H9 (cell line): ENCODE data around the gene MMP17. TPM values are rescaled to one million over a fixed set of nuclear protein-coding genes. Genes with fewer than 3 reads are reported as not detected.
A peak's percentile ranks its signal among the peaks of the same experiment; 100 is the strongest.

ENCODE experiments used
- DNase-seq: peaks from one replicate; pipeline ENCODE4 v3.0.0-alpha.2; 2017
- H2AFZ ChIP-seq: one replicate; pipeline ENCODE4 v1.6.1; 2013; ENCODE audit warnings: mild to moderate bottlenecking, low read length, control low read depth, moderate library complexity
- H2AK5ac ChIP-seq: 2 replicates; pipeline ENCODE4 v1.6.1; 2013; ENCODE audit warnings: low read length, control low read depth, mixed read lengths; ENCODE audit not compliant: insufficient read length
- H2BK120ac ChIP-seq: one replicate; pipeline ENCODE4 v1.6.1; 2013; ENCODE audit warnings: low read depth, mild to moderate bottlenecking, low read length, control low read depth, inconsistent platforms; ENCODE audit not compliant: poor library complexity, severe bottlenecking
- H2BK12ac ChIP-seq: 2 replicates; pipeline ENCODE4 v1.6.1; 2013; ENCODE audit warnings: low read length, control low read depth, mixed read lengths, low read depth; ENCODE audit not compliant: insufficient read length
- H2BK15ac ChIP-seq: 2 replicates; pipeline ENCODE4 v1.6.1; 2013; ENCODE audit warnings: low read depth, low read length, control low read depth
- H2BK20ac ChIP-seq: one replicate; pipeline ENCODE4 v1.6.1; 2013; ENCODE audit warnings: low read depth, mild to moderate bottlenecking, low read length, control low read depth, inconsistent platforms; ENCODE audit not compliant: poor library complexity, severe bottlenecking
- H2BK5ac ChIP-seq: 2 replicates; pipeline ENCODE4 v1.6.1; 2013; ENCODE audit warnings: low read length, control low read depth, mixed read lengths; ENCODE audit not compliant: insufficient read length
- H3K14ac ChIP-seq: 2 replicates; pipeline ENCODE4 v1.6.1; 2013; ENCODE audit warnings: low read length, control low read depth; ENCODE audit not compliant: insufficient read depth
- H3K18ac ChIP-seq: 2 replicates; pipeline ENCODE4 v1.6.1; 2013; ENCODE audit warnings: low read depth, mild to moderate bottlenecking, mixed read lengths, low read length, control low read depth; ENCODE audit not compliant: insufficient read length
- H3K23ac ChIP-seq: 2 replicates; pipeline ENCODE4 v1.6.1; 2013; ENCODE audit warnings: low read length, control low read depth, mixed read lengths, low read depth; ENCODE audit not compliant: insufficient read length
- H3K23me2 ChIP-seq: 2 replicates; pipeline ENCODE4 v1.6.1; 2013; ENCODE audit warnings: low read depth, mild to moderate bottlenecking, mixed read lengths, low read length, control low read depth; ENCODE audit not compliant: insufficient read length, poor library complexity, severe bottlenecking
- H3K27ac ChIP-seq: 2 replicates; pipeline ENCODE4 v1.5.1; 2013; ENCODE audit warnings: low read length, control low read depth, mixed read lengths, low read depth; ENCODE audit not compliant: insufficient read length
- H3K27me3 ChIP-seq: 2 replicates; pipeline ENCODE4 v1.6.1; 2013; ENCODE audit warnings: low read length, control low read depth, inconsistent platforms; ENCODE audit not compliant: insufficient read depth
- H3K4ac ChIP-seq: 2 replicates; pipeline ENCODE4 v1.6.1; 2013; ENCODE audit warnings: low read depth, mild to moderate bottlenecking, control low read depth, inconsistent platforms, low read length, moderate library complexity
- H3K4me1 ChIP-seq: 2 replicates; pipeline ENCODE4 v1.6.1; 2013; ENCODE audit warnings: low read length, control low read depth, inconsistent platforms; ENCODE audit not compliant: insufficient read depth
- H3K4me2 ChIP-seq: 2 replicates; pipeline ENCODE4 v1.6.1; 2013; ENCODE audit warnings: low read length, control low read depth, mixed read lengths; ENCODE audit not compliant: insufficient read length, insufficient read depth
- H3K56ac ChIP-seq: 2 replicates; pipeline ENCODE4 v1.6.1; 2013; ENCODE audit warnings: low read depth, mild to moderate bottlenecking, mixed read lengths, low read length, control low read depth; ENCODE audit not compliant: insufficient read length
- H3K79me1 ChIP-seq: 2 replicates; pipeline ENCODE4 v1.6.1; 2013; ENCODE audit warnings: low read depth, mild to moderate bottlenecking, moderate library complexity, low read length, control low read depth, inconsistent platforms; ENCODE audit not compliant: insufficient read depth, poor library complexity, severe bottlenecking
- H3K79me2 ChIP-seq: 2 replicates; pipeline ENCODE4 v1.6.1; 2013; ENCODE audit warnings: low read length, control low read depth, inconsistent platforms; ENCODE audit not compliant: insufficient read depth
- H3K9ac ChIP-seq: 2 replicates; pipeline ENCODE4 v1.6.1; 2013; ENCODE audit warnings: low read length, control low read depth, mixed read lengths; ENCODE audit not compliant: insufficient read length; ENCODE audit errors: extremely low read depth
- H3K9me3 ChIP-seq: one replicate; pipeline ENCODE4 v1.6.1; 2013; ENCODE audit warnings: low read depth, low read length, inconsistent platforms; ENCODE audit not compliant: control insufficient read depth
- H3T11ph ChIP-seq: one replicate; pipeline ENCODE4 v1.6.1; 2013; ENCODE audit warnings: mild to moderate bottlenecking, low read length, control low read depth, inconsistent platforms
- H4K20me1 ChIP-seq: one replicate; pipeline ENCODE4 v1.6.1; 2013; ENCODE audit not compliant: control insufficient read depth, insufficient read length, insufficient read depth
- H4K5ac ChIP-seq: 2 replicates; pipeline ENCODE4 v1.6.1; 2013; ENCODE audit warnings: low read depth, mild to moderate bottlenecking, mixed read lengths, low read length, control low read depth; ENCODE audit not compliant: insufficient read length
- H4K8ac ChIP-seq: replicated peaks from 2 replicates; pipeline ENCODE4 v1.6.1; 2013; ENCODE audit warnings: low read length, control low read depth, mixed read lengths, low read depth; ENCODE audit not compliant: insufficient read length
- H4K91ac ChIP-seq: 2 replicates; pipeline ENCODE4 v1.6.1; 2013; ENCODE audit warnings: low read depth, mild to moderate bottlenecking, moderate library complexity, mixed read lengths, low read length, control low read depth; ENCODE audit not compliant: insufficient read length
- H3K27ac Mint-ChIP-seq, 3 experiments: 2 replicates in 2 of 3; 3 replicates in 1 of 3; pipeline ENCODE4 v1.8.0; 2020 to 2021; ENCODE audit warnings: mixed read lengths in 3 of 3, mild to moderate bottlenecking in 1 of 3, moderate library complexity in 1 of 3
- H3K27me3 Mint-ChIP-seq: 2 replicates; pipeline ENCODE4 v1.8.0; 2021; ENCODE audit warnings: low read depth, mild to moderate bottlenecking, moderate library complexity, mixed read lengths
- H3K36me3 Mint-ChIP-seq, 3 experiments: 2 replicates in 2 of 3; 3 replicates in 1 of 3; pipeline ENCODE4 v1.8.0; 2020 to 2021; ENCODE audit warnings: low read depth in 3 of 3, mixed read lengths in 3 of 3; ENCODE audit not compliant: insufficient read depth in 1 of 3
- H3K4me1 Mint-ChIP-seq, 2 experiments: 2 replicates each; pipeline ENCODE4 v1.8.0; 2020; ENCODE audit warnings: mixed read lengths in 2 of 2
- H3K4me3 Mint-ChIP-seq, 2 experiments: 2 replicates in 1 of 2; 3 replicates in 1 of 2; pipeline ENCODE4 v1.8.0; 2020 to 2021; ENCODE audit warnings: mild to moderate bottlenecking in 2 of 2, mixed read lengths in 2 of 2, moderate library complexity in 1 of 2
- H3K9me3 Mint-ChIP-seq, 2 experiments: 2 replicates in 1 of 2; 3 replicates in 1 of 2; pipeline ENCODE4 v1.8.0; 2020; ENCODE audit warnings: mild to moderate bottlenecking in 2 of 2, mixed read lengths in 2 of 2, moderate library complexity in 1 of 2
- WGBS: extraction: QIAGEN DNeasy Blood & Tissue Kit; methylation state at CpG from one replicate; pipeline ENCODE4 v1.1.7; 2013; ENCODE audit warnings: missing lambda C conversion rate, low lambda C conversion rate, mixed read lengths; ENCODE audit not compliant: insufficient read length; ENCODE audit errors: extremely low coverage; 5-methylcytosine and 5-hydroxymethylcytosine counted together
- total RNA-seq: library from RNA; stranded (reverse); gene quantifications from 2 replicates; pipeline ENCODE4 v1.2.1, GENCODE V29; 2021
- TF ChIP-seq, protein P1 (sequence below): fragments of 200-600 bp; sonication (generic); conservative IDR thresholded peaks from 3 replicates; pipeline ENCODE4 v1.8.0; 2021; ENCODE audit warnings: antibody characterized with exemption, mild to moderate bottlenecking

Gene MMP17
- total RNA-seq, 1 experiment from 2014 or later, result 14.8 TPM

- H3K9ac ChIP-seq, result no peak overlapping the region
- no peaks in the 10 kb centered on the region; the same call in 1 of the 2 replicates for H3K4me1 ChIP-seq
- no peak overlapping the region for H4K5ac ChIP-seq
- no peaks in the 10 kb centered on the region for H3K79me1 ChIP-seq
- H2BK15ac ChIP-seq, result no peak overlapping the region
- H3K56ac ChIP-seq, result no peak overlapping the region
- TF ChIP-seq, protein P1, sequence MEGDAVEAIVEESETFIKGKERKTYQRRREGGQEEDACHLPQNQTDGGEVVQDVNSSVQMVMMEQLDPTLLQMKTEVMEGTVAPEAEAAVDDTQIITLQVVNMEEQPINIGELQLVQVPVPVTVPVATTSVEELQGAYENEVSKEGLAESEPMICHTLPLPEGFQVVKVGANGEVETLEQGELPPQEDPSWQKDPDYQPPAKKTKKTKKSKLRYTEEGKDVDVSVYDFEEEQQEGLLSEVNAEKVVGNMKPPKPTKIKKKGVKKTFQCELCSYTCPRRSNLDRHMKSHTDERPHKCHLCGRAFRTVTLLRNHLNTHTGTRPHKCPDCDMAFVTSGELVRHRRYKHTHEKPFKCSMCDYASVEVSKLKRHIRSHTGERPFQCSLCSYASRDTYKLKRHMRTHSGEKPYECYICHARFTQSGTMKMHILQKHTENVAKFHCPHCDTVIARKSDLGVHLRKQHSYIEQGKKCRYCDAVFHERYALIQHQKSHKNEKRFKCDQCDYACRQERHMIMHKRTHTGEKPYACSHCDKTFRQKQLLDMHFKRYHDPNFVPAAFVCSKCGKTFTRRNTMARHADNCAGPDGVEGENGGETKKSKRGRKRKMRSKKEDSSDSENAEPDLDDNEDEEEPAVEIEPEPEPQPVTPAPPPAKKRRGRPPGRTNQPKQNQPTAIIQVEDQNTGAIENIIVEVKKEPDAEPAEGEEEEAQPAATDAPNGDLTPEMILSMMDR, result peak; percentile 20; the same call in 1 of the 3 replicates
- H4K91ac ChIP-seq, result no peak overlapping the region
- Mint-ChIP-seq H3K9me3 (peaks cover 20 to 21% of the 10 kb centered on the region in 2 experiments), H3K27ac (no peak overlapping the region), H3K4me3 (no peak overlapping the region), H3K27me3 (peaks cover 4% of the 10 kb centered on the region), H3K36me3 (peaks cover 3 to 8% (median 6%) of the 10 kb centered on the region in 3 experiments; a peak in 4 of 7 replicates), H3K4me1 (peaks cover 33 to 41% of the 10 kb centered on the region in 2 experiments)
- H2BK20ac ChIP-seq, result no peak overlapping the region
- H3K4ac ChIP-seq, result no peak overlapping the region
- no peaks in the 10 kb centered on the region for H3K9me3 ChIP-seq
- H2AK5ac ChIP-seq, result no peak overlapping the region
- no peak overlapping the region for H2BK120ac ChIP-seq
- H2BK12ac ChIP-seq, result no peak overlapping the region
- H4K20me1 ChIP-seq, result no peaks in the 10 kb centered on the region
- no peaks in the 10 kb centered on the region for H3K79me2 ChIP-seq
- no peak overlapping the region for H4K8ac ChIP-seq
- no peak overlapping the region for H3K4me2 ChIP-seq
- no peak overlapping the region for H3K27ac ChIP-seq
- DNase-seq, result peak; percentile 63
- no peaks in the 10 kb centered on the region for H3K27me3 ChIP-seq
- H3K23ac ChIP-seq, result no peak overlapping the region
- no peak overlapping the region; the same call in 1 of the 2 replicates for H3K14ac ChIP-seq
- no peaks in the 10 kb centered on the region for H3K23me2 ChIP-seq
- WGBS, result no CpG with 5 or more reads among the region's 16 CpGs
- no peak overlapping the region for H3K18ac ChIP-seq
- H2AFZ ChIP-seq, result no peak overlapping the region
- H3T11ph ChIP-seq, result no peak overlapping the region
- H2BK5ac ChIP-seq, result no peak overlapping the region
These were observed 54.8 kb downstream of the MMP17 start for GRCh38 chr12:131882804-131883520.
